ENCODE results near the gene HBM.

HBM gene

DNA sequence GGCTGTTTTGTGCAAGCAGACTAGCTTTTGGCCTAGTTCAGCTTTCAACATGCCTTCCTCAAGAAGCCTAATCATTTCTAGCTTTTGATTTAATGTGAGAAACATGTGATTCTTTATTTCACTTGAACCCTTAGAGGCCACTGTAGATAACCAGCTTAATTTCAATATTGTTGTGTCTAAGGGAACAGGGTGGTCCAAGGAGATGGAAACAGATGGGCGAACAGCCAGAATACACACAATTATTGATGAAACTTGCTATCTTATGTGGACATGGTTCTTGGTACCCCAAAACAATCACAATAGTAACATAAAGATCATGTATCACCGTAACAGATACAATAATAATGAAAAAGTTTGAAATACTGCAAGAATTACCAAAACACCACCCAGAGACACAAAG, 32.1 kb upstream of the HBM start:
- TF ChIP-seq, protein P1, sequence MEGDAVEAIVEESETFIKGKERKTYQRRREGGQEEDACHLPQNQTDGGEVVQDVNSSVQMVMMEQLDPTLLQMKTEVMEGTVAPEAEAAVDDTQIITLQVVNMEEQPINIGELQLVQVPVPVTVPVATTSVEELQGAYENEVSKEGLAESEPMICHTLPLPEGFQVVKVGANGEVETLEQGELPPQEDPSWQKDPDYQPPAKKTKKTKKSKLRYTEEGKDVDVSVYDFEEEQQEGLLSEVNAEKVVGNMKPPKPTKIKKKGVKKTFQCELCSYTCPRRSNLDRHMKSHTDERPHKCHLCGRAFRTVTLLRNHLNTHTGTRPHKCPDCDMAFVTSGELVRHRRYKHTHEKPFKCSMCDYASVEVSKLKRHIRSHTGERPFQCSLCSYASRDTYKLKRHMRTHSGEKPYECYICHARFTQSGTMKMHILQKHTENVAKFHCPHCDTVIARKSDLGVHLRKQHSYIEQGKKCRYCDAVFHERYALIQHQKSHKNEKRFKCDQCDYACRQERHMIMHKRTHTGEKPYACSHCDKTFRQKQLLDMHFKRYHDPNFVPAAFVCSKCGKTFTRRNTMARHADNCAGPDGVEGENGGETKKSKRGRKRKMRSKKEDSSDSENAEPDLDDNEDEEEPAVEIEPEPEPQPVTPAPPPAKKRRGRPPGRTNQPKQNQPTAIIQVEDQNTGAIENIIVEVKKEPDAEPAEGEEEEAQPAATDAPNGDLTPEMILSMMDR (IDR thresholded peaks at IDR 0.05; ENCODE audit: insufficient read depth, low read depth, low read length, missing control alignments): no peak
- DNase-seq (ENCODE audit: low read depth): no peak
- H3K4me3 ChIP-seq (ENCODE audit: low read length): no peak overlapping the region

DNA sequence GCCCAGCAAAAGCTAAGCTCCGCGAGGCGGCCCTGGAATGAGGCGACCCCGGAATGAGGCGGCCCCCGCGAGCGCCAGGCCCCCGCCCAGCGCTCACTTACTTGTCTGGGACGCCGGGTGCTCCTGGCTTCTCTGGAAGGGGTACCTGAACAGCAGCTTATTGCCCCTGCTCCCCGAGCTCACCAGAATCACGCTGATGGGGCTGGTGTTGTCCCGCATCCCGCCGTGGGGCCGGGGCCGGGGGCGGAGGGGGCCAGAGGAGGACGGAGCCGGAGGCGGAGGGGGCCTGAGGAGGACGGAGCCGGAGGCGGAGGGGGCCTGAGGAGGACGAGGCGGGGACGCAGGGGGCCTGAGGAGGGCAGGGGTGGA, 27.7 kb upstream of the HBM start:
- TF ChIP-seq, protein P1 (IDR thresholded peaks at IDR 0.05; ENCODE audit: insufficient read depth, low read depth, low read length, missing control alignments): no peak
- peak overlapping the region; percentile 64 for H3K4me3 ChIP-seq (ENCODE audit: low read length)
- no peak for DNase-seq (ENCODE audit: low read depth)

DNA sequence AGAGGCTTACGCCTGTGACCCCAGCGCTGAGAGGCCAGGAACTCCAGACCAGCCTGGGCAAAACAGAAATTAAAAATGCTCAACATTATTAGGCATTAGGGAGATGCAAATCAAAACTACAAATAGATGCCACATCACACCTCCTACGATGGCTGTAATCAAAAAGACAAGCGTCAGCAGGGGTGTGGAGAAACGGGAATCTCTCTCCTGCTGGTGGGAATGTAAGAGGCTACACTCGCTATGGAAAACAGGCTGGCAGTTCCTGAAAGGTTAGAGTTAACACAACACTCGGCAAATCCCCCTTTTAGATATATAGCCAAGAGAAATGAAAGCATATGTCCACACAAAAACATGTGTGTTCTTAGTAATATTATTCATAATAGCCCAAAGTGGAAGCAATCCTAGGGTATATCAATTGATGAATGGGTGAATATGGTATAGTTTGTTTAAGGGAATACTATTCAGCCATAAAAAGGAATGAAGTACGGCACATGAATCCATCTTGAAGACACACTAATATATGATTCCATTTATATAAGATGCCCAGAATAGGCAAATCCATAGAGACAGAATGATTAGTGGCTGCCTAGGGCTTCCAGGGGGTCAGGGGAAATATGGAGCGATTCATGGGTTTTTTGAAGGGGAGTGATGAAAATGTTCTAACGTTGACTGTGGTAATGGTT, 25.5 kb upstream of the HBM start:
- H3K4me3 ChIP-seq (ENCODE audit: low read length): no peak overlapping the region
- TF ChIP-seq, protein P1 (IDR thresholded peaks at IDR 0.05; ENCODE audit: insufficient read depth, low read depth, low read length, missing control alignments): no peak
- no peak for DNase-seq (ENCODE audit: low read depth)

DNA sequence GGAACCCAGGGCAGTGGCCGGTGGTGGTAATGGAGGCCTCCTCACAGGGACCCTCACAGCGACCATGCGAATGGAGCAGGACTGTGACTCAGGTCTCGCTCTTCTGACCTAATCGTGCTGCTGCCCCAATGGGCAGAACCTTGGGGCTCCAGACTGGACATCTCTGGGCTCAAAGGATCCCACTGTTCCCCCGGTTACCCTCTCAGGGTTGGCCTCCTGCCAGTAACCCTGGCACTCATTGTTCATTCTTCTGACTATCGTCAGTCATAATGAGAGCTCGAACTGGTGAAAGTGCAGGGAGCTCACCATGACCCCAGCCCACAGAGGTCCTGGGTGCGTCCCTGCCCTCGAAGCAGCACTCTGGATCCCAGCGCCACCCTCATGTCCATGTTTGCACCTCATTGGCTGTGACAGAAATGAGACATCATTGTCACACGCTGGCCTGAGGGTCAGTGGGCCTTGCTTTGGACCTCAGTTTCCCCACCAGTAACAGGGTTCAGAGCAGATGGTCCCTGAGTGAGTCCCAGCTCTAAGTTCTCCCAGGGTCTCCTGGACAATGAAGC, 23.3 kb upstream of the HBM start:
- no peak for DNase-seq (ENCODE audit: low read depth)
- TF ChIP-seq, protein P1 (IDR thresholded peaks at IDR 0.05; ENCODE audit: insufficient read depth, low read depth, low read length, missing control alignments): no peak
- no peak overlapping the region for H3K4me3 ChIP-seq (ENCODE audit: low read length)

GRCh38 chr16:143047-143446, 22.7 kb upstream of the HBM start:
- no peak for DNase-seq (ENCODE audit: low read depth)
- TF ChIP-seq, protein P1 (IDR thresholded peaks at IDR 0.05; ENCODE audit: insufficient read depth, low read depth, low read length, missing control alignments): no peak
- no peak overlapping the region for H3K4me3 ChIP-seq (ENCODE audit: low read length)

GRCh38 chr16:143456-143855, 22.3 kb upstream of the HBM start:
- DNase-seq (ENCODE audit: low read depth): peak; percentile 21
- H3K4me3 ChIP-seq (ENCODE audit: low read length): no peak overlapping the region
- TF ChIP-seq, protein P1 (IDR thresholded peaks at IDR 0.05; ENCODE audit: insufficient read depth, low read depth, low read length, missing control alignments): no peak

DNA sequence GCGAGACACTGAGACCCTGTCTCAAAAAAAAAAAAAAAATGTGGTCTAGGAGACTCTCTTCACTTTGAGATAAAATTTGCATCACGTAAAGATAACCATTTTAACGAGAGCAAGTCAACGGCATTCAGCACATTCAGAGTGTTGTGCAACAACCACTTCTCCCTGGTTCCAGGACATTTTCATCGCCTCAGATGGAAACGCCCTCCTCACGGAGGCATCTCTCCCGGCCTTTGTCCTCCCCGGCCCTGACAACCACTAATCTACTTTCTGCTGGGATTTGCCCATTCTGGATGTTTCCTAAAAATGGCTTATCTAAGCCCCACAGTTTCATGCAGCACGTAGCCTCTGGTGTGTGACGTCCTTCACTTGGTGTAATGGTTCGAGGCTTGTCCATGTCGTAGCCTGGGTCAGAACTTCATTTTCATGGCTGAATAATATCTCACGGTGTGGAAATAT, 21.0 kb upstream of the HBM start:
- DNase-seq (ENCODE audit: low read depth): no peak
- TF ChIP-seq, protein P1 (IDR thresholded peaks at IDR 0.05; ENCODE audit: insufficient read depth, low read depth, low read length, missing control alignments): no peak
- H3K4me3 ChIP-seq (ENCODE audit: low read length): no peak overlapping the region

All from epithelial cell of esophagus (primary cell).